GM23338 (cell line): ENCODE measurements around the gene FAM168A. TPM values are rescaled to one million over a fixed set of nuclear protein-coding genes. Genes with fewer than 3 reads are reported as not detected.

Experiments
- ATAC-seq: fragments of 200-7000 bp; cut with Tn5 transposase; 3 replicates; pipeline ENCODE4 v1.9.1; 2020
- DNase-seq: peaks from one replicate; pipeline ENCODE4 v3.0.0-alpha.2; 2015; ENCODE audit warnings: low spot score
- H2AFZ ChIP-seq: fragments of 200-600 bp; sonication (generic); 2 replicates; pipeline ENCODE4 v1.8.0; 2016; ENCODE audit warnings: antibody characterized with exemption, mild to moderate bottlenecking, moderate library complexity
- H3F3A ChIP-seq: fragments of 200-600 bp; sonication (generic); replicated peaks from 2 replicates; pipeline ENCODE4 v1.8.0; 2017; ENCODE audit warnings: antibody characterized with exemption, mixed run types, low read depth
- H3K27ac ChIP-seq: fragments of 200-600 bp; sonication (generic); 2 replicates; pipeline ENCODE4 v1.6.1; 2016; ENCODE audit warnings: low read depth
- H3K27me3 ChIP-seq: fragments of 200-600 bp; sonication (generic); 2 replicates; pipeline ENCODE4 v1.8.0; 2016; ENCODE audit warnings: mild to moderate bottlenecking, mixed run types, moderate library complexity; ENCODE audit not compliant: insufficient read depth
- H3K36me3 ChIP-seq: fragments of 200-600 bp; sonication (generic); 2 replicates; pipeline ENCODE4 v1.8.0; 2016; ENCODE audit warnings: mild to moderate bottlenecking; ENCODE audit not compliant: insufficient read depth
- H3K4me1 ChIP-seq: fragments of 200-600 bp; sonication (generic); 2 replicates; pipeline ENCODE4 v1.8.0; 2016; ENCODE audit warnings: mild to moderate bottlenecking, moderate library complexity; ENCODE audit not compliant: insufficient read depth
- H3K4me2 ChIP-seq: fragments of 200-600 bp; sonication (generic); 2 replicates; pipeline ENCODE4 v1.7.1; 2017; ENCODE audit warnings: mixed run types
- H3K4me3 ChIP-seq: fragments of 200-600 bp; sonication (generic); 2 replicates; pipeline ENCODE4 v1.6.1; 2016; ENCODE audit warnings: mixed run types
- H3K79me2 ChIP-seq: fragments of 200-600 bp; sonication (generic); replicated peaks from 2 replicates; pipeline ENCODE4 v1.8.0; 2017; ENCODE audit warnings: mild to moderate bottlenecking; ENCODE audit not compliant: insufficient read depth
- H3K9me2 ChIP-seq: fragments of 200-600 bp; sonication (generic); 2 replicates; pipeline ENCODE4 v1.8.0; 2017; ENCODE audit not compliant: insufficient read depth
- H4K20me1 ChIP-seq: fragments of 200-600 bp; sonication (generic); replicated peaks from 2 replicates; pipeline ENCODE4 v1.8.0; 2017; ENCODE audit warnings: mild to moderate bottlenecking; ENCODE audit not compliant: insufficient read depth
- H3K27ac Mint-ChIP-seq: 2 replicates; pipeline ENCODE4 v1.8.0; 2020; ENCODE audit warnings: inconsistent platforms, mild to moderate bottlenecking, moderate library complexity, mixed read lengths
- H3K27me3 Mint-ChIP-seq: 3 replicates; pipeline ENCODE4 v1.8.0; 2022; ENCODE audit warnings: low read depth, mild to moderate bottlenecking, moderate library complexity, mixed read lengths, inconsistent platforms; ENCODE audit not compliant: insufficient read depth, poor library complexity
- H3K36me3 Mint-ChIP-seq: 3 replicates; pipeline ENCODE4 v1.8.0; 2021; ENCODE audit warnings: low read depth, mild to moderate bottlenecking, inconsistent platforms, moderate library complexity, mixed read lengths
- H3K4me1 Mint-ChIP-seq: 3 replicates; pipeline ENCODE4 v1.8.0; 2020; ENCODE audit warnings: mild to moderate bottlenecking, inconsistent platforms, mixed read lengths
- H3K4me3 Mint-ChIP-seq: 3 replicates; pipeline ENCODE4 v1.8.0; 2021; ENCODE audit warnings: moderate library complexity, mild to moderate bottlenecking, inconsistent platforms, mixed read lengths
- H3K9me3 Mint-ChIP-seq: 3 replicates; pipeline ENCODE4 v1.8.0; 2020; ENCODE audit warnings: moderate library complexity, mild to moderate bottlenecking, inconsistent platforms, mixed read lengths
- CREB1 ChIP-seq: fragments of 250-450 bp; sonication (Bioruptor Pico); IDR thresholded peaks from 2 replicates; pipeline ENCODE4 v1.5.0; 2020; ENCODE audit warnings: low read depth, mild to moderate bottlenecking, moderate library complexity
- CTCF ChIP-seq, 2 experiments: fragments of 200-600 bp in 1 of 2; sonication (generic) in 1 of 2; conservative IDR thresholded peaks; 2 replicates each; pipeline versions ENCODE4 v1.5.1 to v1.6.1; 2016 to 2017; ENCODE audit warnings: antibody characterized with exemption in 2 of 2, low read depth in 2 of 2, mild to moderate bottlenecking in 2 of 2, moderate library complexity in 1 of 2
- ETS1 ChIP-seq: IDR thresholded peaks from 2 replicates; pipeline ENCODE4 v1.6.1; 2016; ENCODE audit warnings: antibody characterized with exemption
- EZH2 ChIP-seq: fragments of 200-600 bp; sonication (generic); IDR thresholded peaks from one replicate; pipeline ENCODE4 v1.8.0; 2017; ENCODE audit warnings: antibody characterized with exemption, mild to moderate bottlenecking, low read depth; ENCODE audit not compliant: unreplicated experiment
- EZH2phosphoT487 ChIP-seq: fragments of 200-600 bp; sonication (generic); IDR thresholded peaks from one replicate; pipeline ENCODE4 v1.8.1; 2018; ENCODE audit warnings: antibody characterized with exemption; ENCODE audit not compliant: unreplicated experiment
- JUNB ChIP-seq: IDR thresholded peaks from one replicate; pipeline ENCODE4 v1.6.1; 2016; ENCODE audit warnings: antibody characterized with exemption; ENCODE audit not compliant: unreplicated experiment
- NANOG ChIP-seq: IDR thresholded peaks from 2 replicates; pipeline ENCODE4 v1.6.1; 2016; ENCODE audit warnings: antibody characterized with exemption, borderline replicate concordance
- POLR2AphosphoS5 ChIP-seq: IDR thresholded peaks from 2 replicates; pipeline ENCODE4 v1.6.1; 2016; ENCODE audit warnings: antibody characterized with exemption, low read depth
- REST ChIP-seq: IDR thresholded peaks from one replicate; pipeline ENCODE4 v1.6.1; 2018; ENCODE audit warnings: antibody characterized with exemption; ENCODE audit not compliant: unreplicated experiment
- STAT1 ChIP-seq: IDR thresholded peaks from one replicate; pipeline ENCODE4 v1.6.1; 2016; ENCODE audit warnings: antibody characterized with exemption; ENCODE audit not compliant: unreplicated experiment
- ZNF114 ChIP-seq: fragments of 250-450 bp; sonication (Bioruptor Pico); IDR thresholded peaks from 2 replicates; pipeline ENCODE4 v1.5.0; 2020; ENCODE audit warnings: mild to moderate bottlenecking, moderate library complexity
- ZNF331 ChIP-seq: fragments of 250-450 bp; sonication (Bioruptor Pico); IDR thresholded peaks from 2 replicates; pipeline ENCODE4 v1.5.0; 2020; ENCODE audit warnings: low read depth, mild to moderate bottlenecking, moderate library complexity
- ZNF462 ChIP-seq: fragments of 250-450 bp; sonication (Bioruptor Pico); IDR thresholded peaks from 2 replicates; pipeline ENCODE4 v1.5.0; 2020; ENCODE audit warnings: mild to moderate bottlenecking, moderate library complexity
- polyA plus RNA-seq: library from polyadenylated mRNA; unstranded; fragments of >200 nt; fragmentation: Nextera tagmentation; extraction: Ambion mirVana; gene quantifications from 2 replicates; pipeline ENCODE4 v1.2.1, GENCODE V29; 2016
- total RNA-seq: library from RNA; depleted of rRNA; stranded (reverse); fragments of >200 nt; shearing (Covaris generic); gene quantifications from 2 replicates; pipeline ENCODE4 v1.2.3, GENCODE V29; 2014

FAM168A gene
- total and polyA plus RNA-seq, 2 experiments from 2014 or later, result 8.0 to 20.3 TPM

- Histone ChIP-seq H3K4me2 (no peak overlapping the region), H3K9me2 (no peaks in the 10 kb centered on the region), H3K27me3 (no peaks in the 10 kb centered on the region), H3K79me2 (peaks cover 51% of the 10 kb centered on the region), H3F3A (no peaks in the 10 kb centered on the region), H3K4me3 (no peak overlapping the region), H3K27ac (no peak overlapping the region), H4K20me1 (peaks cover 7% of the 10 kb centered on the region), H3K36me3 (no peaks in the 10 kb centered on the region), H2AFZ (no peak overlapping the region), H3K4me1 (peaks cover 24% of the 10 kb centered on the region)
- H3K27ac Mint-ChIP-seq, result 0 out of 2 replicates have a peak overlapping the region, but pooled peaks have one; percentile 37
- no peaks in the 10 kb centered on the region for H3K27me3 Mint-ChIP-seq
- H3K4me1 Mint-ChIP-seq, result peaks cover 22% of the 10 kb centered on the region
- H3K9me3 Mint-ChIP-seq, result 0 out of 3 replicates have a peak, but pooled peaks cover 3% of the 10 kb centered on the region
- ATAC-seq (no peak), DNase-seq (no peak)
- no peak overlapping the region for H3K4me3 Mint-ChIP-seq
- TF ChIP-seq EZH2phosphoT487 (no peak), POLR2AphosphoS5 (no peak), ZNF114 (CRISPR knock-in tag) (no peak), ZNF331 (CRISPR knock-in tag) (no peak), CTCF (conservative IDR thresholded peaks at IDR 0.05; ENCODE audit: low read depth in 2 of 2) (no peak), ETS1 (no peak), CREB1 (CRISPR knock-in tag) (no peak), STAT1 (no peak), REST (no peak), NANOG (no peak), JUNB (no peak), EZH2 (no peak), ZNF462 (CRISPR knock-in tag) (no peak)
- H3K36me3 Mint-ChIP-seq, result peaks cover 3% of the 10 kb centered on the region; the same call in 1 of the 3 replicates
Observed at GRCh38 chr11:73566977-73567755, 30.7 kb downstream of the FAM168A start.
